ENCODE data around the gene FJX1. TPM values are rescaled to one million over a fixed set of nuclear protein-coding genes. Genes with fewer than 3 reads are reported as not detected.

The FJX1 gene
- total and polyA plus RNA-seq, 4 donors: 0.46 to 3.0 (median 1.1) TPM

- Histone ChIP-seq H3K36me3 (ENCODE audit: control insufficient read depth in 4 of 4, insufficient read depth in 3 of 4, low read depth in 1 of 4, low read length in 3 of 4) (no peaks in the 10 kb centered on the region), H3K9me3 (ENCODE audit: control insufficient read depth in 4 of 4, low read length in 3 of 4) (no peaks in the 10 kb centered on the region), H3K27ac (ENCODE audit: low read depth in 1 of 2, low read length in 2 of 2) (no peak overlapping the region), H3K4me3 (ENCODE audit: low read depth in 1 of 3, low read length in 3 of 3) (no peak overlapping the region), H3K9ac (ENCODE audit: low read depth in 1 of 2, low read length in 2 of 2) (no peak overlapping the region), H3K4me1 (ENCODE audit: control insufficient read depth in 4 of 4, insufficient read depth in 4 of 4, low read length in 3 of 4) (no peaks in the 10 kb centered on the region), H3K27me3 (ENCODE audit: control insufficient read depth in 4 of 4, insufficient read depth in 4 of 4, low read length in 3 of 4) (peaks cover 0 to 2% (median 0%) of the 10 kb centered on the region in 4 donors)
- DNase-seq (ENCODE audit: low spot score): no peak
- 87% methylated on average over 4 of the region's 4 CpGs for WGBS
- no peak for TF ChIP-seq FOXA2 (IDR thresholded peaks at IDR 0.05)
- TF ChIP-seq JUND (IDR thresholded peaks at IDR 0.05): no peak
- TF ChIP-seq HNF4A (conservative IDR thresholded peaks at IDR 0.05): no peak
- no peak for TF ChIP-seq ZBTB33 (IDR thresholded peaks at IDR 0.05)
- TF ChIP-seq FOXA1 (IDR thresholded peaks at IDR 0.05): no peak
- no peak for TF ChIP-seq RXRA (IDR thresholded peaks at IDR 0.05)
- TF ChIP-seq REST (IDR thresholded peaks at IDR 0.05): no peak
- no peak for TF ChIP-seq MAX (IDR thresholded peaks at IDR 0.05)
- TF ChIP-seq RAD21 (IDR thresholded peaks at IDR 0.05): no peak
- no peak for TF ChIP-seq YY1 (IDR thresholded peaks at IDR 0.05)
- TF ChIP-seq HNF4G (IDR thresholded peaks at IDR 0.05): no peak
- no peak for TF ChIP-seq ATF3 (IDR thresholded peaks at IDR 0.05)
- TF ChIP-seq CTCF (IDR thresholded peaks at IDR 0.05; ENCODE audit: low read depth, low read length, missing input control): no peak
- TF ChIP-seq SP1 (IDR thresholded peaks at IDR 0.05): no peak
- TF ChIP-seq TAF1 (conservative IDR thresholded peaks at IDR 0.05): no peak
- TF ChIP-seq GABPA (IDR thresholded peaks at IDR 0.05 in 1 of 2, conservative IDR thresholded peaks at IDR 0.05 in 1 of 2): no peak
- no peak for TF ChIP-seq NR2F2 (IDR thresholded peaks at IDR 0.05)
- no peak for TF ChIP-seq EGR1 (IDR thresholded peaks at IDR 0.05; ENCODE audit: low read depth in 2 of 2)
Observed at GRCh38 chr11:35600331-35600838, 17.9 kb upstream of the FJX1 start.

Measured in liver (tissue), 9 donors.